ENCODE measurements around the gene OR6B1.

GRCh38 chr7:143973870-143974416 is 26.2 kb upstream of the OR6B1 start:
- no peak for TF ChIP-seq CTCF (IDR thresholded peaks at IDR 0.05)
- TF ChIP-seq POLR2A (IDR thresholded peaks at IDR 0.05): no peak

Data from lower leg skin (tissue), 3 donors.